HG03039 (cell line): ENCODE results near the gene DNAJB11.

ENCODE experiments used
- ATAC-seq: cut with Tn5 transposase; IDR thresholded peaks from one replicate; pipeline ENCODE4 v1.9.1; 2021; ENCODE audit warnings: mild to moderate bottlenecking, moderate library complexity; ENCODE audit not compliant: unreplicated experiment

The DNAJB11 gene

GRCh38 chr3:186594591-186595113 lies 24.1 kb downstream of the DNAJB11 start:
- no peak for ATAC-seq

GRCh38 chr3:186596568-186597287 lies 26.2 kb downstream of the DNAJB11 start:
- no peak for ATAC-seq

DNA sequence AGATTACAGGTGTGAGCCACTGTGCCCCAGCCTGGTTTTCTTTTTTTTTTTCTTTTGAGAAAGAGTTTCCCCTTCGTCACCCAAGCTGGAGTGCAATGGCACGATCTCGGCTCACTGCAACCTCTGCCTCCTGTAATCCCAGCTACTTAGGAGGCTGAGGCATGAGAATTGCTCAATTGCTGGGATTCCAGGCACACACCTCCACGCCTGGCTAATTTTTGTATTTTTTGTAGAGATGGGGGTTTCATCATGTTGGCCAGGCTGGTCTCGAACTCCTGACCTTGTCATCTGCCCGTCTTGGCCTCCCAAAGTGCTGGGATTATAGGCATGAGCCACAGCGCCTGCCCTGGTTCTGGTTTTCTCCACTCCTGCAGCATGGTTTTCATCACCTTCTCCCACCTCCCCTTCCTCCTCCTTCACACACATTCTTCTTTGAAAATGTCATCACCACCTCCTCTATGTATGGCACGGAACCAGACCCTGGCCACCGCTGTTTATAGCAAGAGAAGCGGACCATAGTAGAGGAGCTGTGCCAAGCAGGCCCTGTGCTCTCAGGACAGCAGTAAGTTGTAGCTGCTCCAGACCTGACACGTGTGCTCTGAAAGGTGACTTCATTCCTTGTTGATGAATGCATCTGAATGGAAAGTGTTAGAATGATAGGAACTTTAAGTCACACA lies 27.7 kb downstream of the DNAJB11 start:
- no peak for ATAC-seq

DNA sequence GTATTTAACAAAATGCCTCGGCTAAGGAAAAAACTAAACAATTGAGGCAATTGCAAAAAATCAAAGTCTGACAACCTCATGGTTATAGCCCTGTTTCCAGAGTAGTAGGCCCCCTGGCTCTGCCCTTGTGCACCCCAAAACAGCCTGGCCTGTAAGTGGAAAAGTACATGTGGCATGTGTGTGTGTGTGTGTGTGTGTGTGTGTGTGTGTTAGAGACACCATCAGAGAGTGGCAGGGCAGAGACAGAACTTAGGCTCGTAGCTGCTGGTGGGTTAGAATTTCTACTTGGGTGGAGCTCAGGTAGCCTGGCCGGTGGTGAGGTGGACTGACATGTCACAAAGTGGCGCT lies 28.2 kb downstream of the DNAJB11 start:
- ATAC-seq = no peak

DNA sequence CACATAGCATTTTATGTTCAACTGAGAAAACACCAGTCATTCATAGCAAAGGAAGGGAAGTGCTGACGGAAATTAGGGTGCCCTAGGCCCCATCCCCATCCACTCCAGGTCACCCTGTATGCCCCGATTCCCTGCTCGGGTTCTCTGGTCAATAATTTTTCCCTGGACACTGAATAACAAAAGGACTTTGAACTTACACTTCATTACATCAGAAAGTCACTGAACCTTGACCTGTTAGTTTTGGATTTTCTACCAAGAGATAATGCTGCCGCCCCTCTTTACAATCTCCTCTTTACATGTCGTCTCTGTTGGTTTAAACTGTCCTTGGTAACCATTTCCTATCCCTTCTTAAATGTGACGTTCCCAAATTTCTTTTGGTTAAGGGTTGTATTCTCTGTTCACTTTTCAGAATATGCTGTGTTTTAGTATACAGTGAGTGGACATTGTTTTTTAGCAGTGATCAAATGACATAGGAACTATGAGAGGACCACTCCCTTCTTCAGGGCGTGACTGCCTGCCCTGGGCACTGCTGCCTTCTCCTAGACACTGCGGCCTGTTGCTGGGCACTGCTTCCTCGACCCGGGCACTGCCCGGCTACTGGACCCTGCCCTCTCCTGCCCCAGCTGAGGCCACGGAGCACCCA lies 28.7 kb downstream of the DNAJB11 start:
- ATAC-seq = no peak

DNA sequence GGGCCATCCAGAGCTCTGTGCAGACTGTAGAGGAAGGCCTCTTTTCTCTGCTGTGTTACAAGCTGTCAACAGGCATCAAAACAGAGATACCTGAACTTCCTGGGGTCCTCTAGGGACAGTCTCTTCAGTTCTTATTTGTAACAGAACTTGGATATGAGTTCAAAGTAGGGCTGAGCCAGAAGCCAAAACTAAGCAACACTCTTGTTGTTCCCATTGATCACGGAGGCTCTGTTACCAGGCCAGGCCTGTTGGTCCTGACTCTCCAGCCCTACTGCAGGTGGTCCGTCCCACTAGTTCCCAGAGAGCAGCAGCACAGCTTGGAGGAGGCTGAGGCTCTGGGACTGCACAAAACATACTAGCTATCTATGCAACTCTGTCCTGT lies 29.3 kb downstream of the DNAJB11 start:
- no peak for ATAC-seq

GRCh38 chr3:186600896-186601295 lies 30.4 kb downstream of the DNAJB11 start:
- ATAC-seq = no peak

DNA sequence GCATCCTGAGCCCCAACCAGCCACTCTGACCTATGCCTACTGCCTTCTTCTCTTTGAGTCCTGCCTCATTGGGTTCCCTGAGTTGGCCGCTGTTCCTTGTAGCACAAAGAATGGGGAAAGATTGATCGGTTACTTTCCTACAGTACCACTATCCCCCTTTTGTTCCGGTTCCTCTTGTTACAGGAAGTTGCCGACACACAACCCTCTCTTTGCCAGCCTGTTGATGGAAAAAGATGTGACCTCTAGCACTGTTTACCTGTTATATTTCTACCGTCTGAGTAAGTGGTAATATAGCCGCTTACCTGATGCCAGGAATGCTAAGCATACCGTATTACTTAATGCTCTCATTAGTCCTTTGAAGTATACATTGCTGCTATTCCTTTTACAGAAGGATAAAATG lies 32.6 kb downstream of the DNAJB11 start:
- ATAC-seq = no peak

DNA sequence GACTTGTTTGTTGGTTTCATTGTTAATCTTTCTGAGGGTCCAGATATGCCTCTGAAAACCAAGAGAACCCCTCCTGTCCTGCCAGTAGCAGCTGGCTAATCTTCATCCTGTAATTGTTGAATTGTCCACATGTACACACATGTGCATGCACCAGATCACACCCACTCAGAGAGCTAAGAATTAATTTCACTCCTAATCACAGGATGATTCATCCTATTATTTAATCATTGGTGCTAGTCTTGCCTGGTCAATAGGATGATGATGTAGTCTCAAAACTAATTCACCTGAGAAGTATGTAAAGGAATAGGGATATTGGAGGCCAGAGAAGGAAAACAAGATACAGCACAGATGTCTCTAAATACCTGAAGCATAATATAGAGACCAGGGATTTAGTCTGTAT lies 34.6 kb downstream of the DNAJB11 start:
- ATAC-seq = no peak

- ATAC-seq = no peak
Measured at GRCh38 chr3:186605561-186606545, 35.3 kb downstream of the DNAJB11 start.

- ATAC-seq = no peak
Measured at GRCh38 chr3:186608624-186609215, 38.2 kb downstream of the DNAJB11 start.

- ATAC-seq = no peak
Measured at GRCh38 chr3:186609247-186609868, 38.8 kb downstream of the DNAJB11 start.

- ATAC-seq = no peak
Measured at GRCh38 chr3:186612065-186612464, 41.5 kb downstream of the DNAJB11 start.

GRCh38 chr3:186612721-186613636 lies 42.5 kb downstream of the DNAJB11 start, which contains the start of gene AHSG:
Gene AHSG, plus strand, starts transcription at chr3:186613060. Its CDS starts 82 bp downstream, at chr3:186613142.
- no peak for ATAC-seq

- no peak for ATAC-seq
Measured at GRCh38 chr3:186613637-186614265, 43.2 kb downstream of the DNAJB11 start.

DNA sequence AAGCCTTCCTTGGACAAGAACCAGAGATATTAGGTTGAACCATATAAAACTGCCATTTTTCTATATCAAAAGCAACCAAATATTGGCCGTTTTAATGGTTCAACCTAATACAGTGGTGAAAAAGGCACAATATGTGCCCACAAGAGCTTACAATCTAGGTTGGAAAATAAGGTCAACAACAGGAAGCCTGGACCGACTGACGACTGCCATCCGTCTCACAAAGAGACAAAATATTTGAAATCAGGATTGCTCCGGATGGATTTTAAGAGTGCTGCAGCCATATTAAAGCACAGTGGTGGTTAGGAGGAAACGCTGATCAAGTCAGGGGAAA lies 43.7 kb downstream of the DNAJB11 start:
- no peak for ATAC-seq

DNA sequence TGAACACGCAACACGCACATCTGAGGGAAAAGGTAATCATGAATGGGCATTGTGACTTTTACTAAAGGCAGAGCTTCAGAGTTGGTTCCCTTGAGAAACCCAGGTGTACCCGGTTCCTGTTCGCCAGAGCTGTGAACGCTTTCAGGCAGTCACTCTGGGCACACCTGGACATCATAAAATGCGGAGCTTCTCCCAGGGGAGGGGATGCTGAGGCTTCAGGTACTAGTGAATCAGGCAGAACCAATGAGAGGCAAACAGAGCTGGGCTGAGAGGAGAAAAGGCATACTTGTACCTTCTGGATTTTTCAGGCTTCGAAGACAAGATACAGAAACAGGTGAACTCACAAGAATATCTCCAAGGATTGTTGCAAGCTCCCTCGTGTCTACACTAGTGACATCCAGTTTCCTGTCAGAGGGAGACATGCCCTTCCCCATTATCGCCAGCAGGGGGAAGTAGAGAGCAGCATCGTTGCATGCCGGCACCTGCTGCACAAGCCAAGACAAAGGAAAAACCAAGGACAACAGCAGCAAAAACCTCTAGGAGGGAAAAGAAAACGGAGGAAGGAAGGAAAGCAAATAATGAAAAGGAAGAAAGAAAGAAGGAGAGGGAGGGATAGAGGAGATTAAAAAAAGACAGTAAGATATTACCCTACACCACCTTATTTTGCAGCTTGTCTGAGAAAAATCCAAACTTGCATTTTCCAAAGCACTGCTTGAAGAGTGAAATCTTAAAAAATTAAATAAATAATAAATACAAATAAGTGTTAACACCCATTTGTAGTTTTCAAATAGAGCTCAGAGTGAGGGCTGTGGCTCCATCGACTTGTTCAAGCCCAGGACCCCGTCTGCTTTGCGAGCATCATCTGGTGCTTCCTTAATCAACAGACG lies 44.3 kb downstream of the DNAJB11 start:
- peak; percentile 49 for ATAC-seq

DNA sequence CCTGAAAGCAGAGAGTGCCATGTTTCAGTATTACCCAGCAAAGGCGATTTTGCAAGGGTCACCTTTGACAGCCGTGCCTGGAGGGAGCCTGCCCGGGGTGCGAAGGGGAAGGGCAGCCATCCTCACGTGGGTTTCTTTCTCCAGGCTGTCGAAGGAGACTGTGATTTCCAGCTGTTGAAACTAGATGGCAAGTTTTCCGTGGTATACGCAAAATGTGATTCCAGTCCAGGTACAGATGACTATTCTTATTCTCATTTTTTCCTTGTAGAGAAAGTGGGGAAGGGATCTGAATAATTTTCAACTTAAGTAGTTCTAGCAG lies 45.7 kb downstream of the DNAJB11 start:
- no peak for ATAC-seq
